Lower leg skin (tissue), 3 donors: Measurements from ENCODE around the gene RERE.

ENCODE experiments used
- POLR2A ChIP-seq, 2 donors: fragments of 450-650 bp; IDR thresholded peaks; one replicate each; pipeline ENCODE4 v1.6.1; 2016 to 2017; ENCODE audit warnings: antibody characterized with exemption in 2 of 2, mild to moderate bottlenecking in 1 of 2, moderate library complexity in 1 of 2
- TF ChIP-seq, protein P1 (sequence below), 3 donors: fragments of 450-650 bp; IDR thresholded peaks; one replicate each; pipeline ENCODE4 v1.5.1; 2016; ENCODE audit warnings: antibody characterized with exemption in 3 of 3, mild to moderate bottlenecking in 3 of 3, moderate library complexity in 2 of 3

DNA sequence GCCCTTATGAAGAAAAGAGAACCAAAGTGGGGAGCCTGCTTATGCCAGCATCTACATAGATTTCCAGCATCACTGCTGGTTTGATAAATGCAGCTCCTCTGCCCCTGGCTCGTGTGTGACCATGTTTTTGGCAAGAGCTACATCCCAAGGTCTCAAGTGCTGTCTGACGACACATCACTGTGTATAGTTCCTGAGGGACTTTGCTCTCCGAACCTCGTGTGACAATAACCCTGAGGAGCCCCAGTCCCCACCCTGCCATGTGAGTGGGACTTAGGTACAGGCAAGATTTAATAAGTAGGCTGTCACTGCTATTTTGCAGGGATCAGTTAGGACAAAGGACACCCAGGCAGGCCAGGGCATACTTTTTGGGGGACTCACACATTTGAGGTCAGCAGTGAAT lies 28.8 kb upstream of the RERE start:
- TF ChIP-seq, protein P1, sequence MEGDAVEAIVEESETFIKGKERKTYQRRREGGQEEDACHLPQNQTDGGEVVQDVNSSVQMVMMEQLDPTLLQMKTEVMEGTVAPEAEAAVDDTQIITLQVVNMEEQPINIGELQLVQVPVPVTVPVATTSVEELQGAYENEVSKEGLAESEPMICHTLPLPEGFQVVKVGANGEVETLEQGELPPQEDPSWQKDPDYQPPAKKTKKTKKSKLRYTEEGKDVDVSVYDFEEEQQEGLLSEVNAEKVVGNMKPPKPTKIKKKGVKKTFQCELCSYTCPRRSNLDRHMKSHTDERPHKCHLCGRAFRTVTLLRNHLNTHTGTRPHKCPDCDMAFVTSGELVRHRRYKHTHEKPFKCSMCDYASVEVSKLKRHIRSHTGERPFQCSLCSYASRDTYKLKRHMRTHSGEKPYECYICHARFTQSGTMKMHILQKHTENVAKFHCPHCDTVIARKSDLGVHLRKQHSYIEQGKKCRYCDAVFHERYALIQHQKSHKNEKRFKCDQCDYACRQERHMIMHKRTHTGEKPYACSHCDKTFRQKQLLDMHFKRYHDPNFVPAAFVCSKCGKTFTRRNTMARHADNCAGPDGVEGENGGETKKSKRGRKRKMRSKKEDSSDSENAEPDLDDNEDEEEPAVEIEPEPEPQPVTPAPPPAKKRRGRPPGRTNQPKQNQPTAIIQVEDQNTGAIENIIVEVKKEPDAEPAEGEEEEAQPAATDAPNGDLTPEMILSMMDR (IDR thresholded peaks at IDR 0.05) = no peak
- no peak for TF ChIP-seq POLR2A (IDR thresholded peaks at IDR 0.05)
